ENCODE results near the gene PRICKLE2.

DNA sequence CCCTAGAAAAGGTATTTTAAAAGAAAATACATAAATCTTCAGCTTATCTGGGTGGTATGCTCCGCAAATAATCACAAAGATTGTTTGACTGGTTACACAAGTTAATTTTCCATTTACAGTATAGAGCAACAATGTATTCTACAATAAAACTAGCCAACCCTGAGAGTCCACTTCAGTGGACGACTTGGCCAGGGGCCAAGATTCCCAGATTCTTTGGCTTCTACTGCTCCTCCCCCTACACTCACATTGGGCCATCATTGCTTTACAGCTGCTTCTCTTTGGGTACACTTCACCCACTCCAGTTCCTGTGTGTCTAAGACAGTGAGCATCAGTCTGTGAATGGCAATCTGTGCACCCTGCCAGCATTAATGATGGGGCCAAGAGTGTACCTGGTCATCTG, 17.2 kb upstream of the PRICKLE2 start:
- TF ChIP-seq, protein P1, sequence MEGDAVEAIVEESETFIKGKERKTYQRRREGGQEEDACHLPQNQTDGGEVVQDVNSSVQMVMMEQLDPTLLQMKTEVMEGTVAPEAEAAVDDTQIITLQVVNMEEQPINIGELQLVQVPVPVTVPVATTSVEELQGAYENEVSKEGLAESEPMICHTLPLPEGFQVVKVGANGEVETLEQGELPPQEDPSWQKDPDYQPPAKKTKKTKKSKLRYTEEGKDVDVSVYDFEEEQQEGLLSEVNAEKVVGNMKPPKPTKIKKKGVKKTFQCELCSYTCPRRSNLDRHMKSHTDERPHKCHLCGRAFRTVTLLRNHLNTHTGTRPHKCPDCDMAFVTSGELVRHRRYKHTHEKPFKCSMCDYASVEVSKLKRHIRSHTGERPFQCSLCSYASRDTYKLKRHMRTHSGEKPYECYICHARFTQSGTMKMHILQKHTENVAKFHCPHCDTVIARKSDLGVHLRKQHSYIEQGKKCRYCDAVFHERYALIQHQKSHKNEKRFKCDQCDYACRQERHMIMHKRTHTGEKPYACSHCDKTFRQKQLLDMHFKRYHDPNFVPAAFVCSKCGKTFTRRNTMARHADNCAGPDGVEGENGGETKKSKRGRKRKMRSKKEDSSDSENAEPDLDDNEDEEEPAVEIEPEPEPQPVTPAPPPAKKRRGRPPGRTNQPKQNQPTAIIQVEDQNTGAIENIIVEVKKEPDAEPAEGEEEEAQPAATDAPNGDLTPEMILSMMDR (optimal IDR thresholded peaks at IDR 0.05 in 1 of 3, IDR thresholded peaks at IDR 0.05 in 1 of 3, conservative IDR thresholded peaks at IDR 0.05 in 1 of 3; ENCODE audit: extremely low read depth in 1 of 3, insufficient read depth in 2 of 3, low read length in 3 of 3): no peak
- TF ChIP-seq EZH2 (IDR thresholded peaks at IDR 0.05; ENCODE audit: low read length): no peak
